HCT116 (cell line): ENCODE measurements around the gene EEF2. TPM values are rescaled to one million over a fixed set of nuclear protein-coding genes. Genes with fewer than 3 reads are reported as not detected.

Experiments used
- ATAC-seq: fragments of 200-7000 bp; cut with Tn5 transposase; 2 replicates; pipeline ENCODE4 v1.9.1; 2020; ENCODE audit warnings: mild to moderate bottlenecking, moderate library complexity
- BruUV-seq: library from RNA; stranded (reverse); fragments of 400-500 nt; replicated peaks from 2 replicates; lab custom pipeline; 2021; lab: Mats Ljungman, UMichigan
- CTCF ChIA-PET: fragments of 300-600 bp; sonication (Branson Sonifier 250); formaldehyde crosslinking; loops from one replicate; lab custom pipeline; 2021; ENCODE audit warnings: antibody characterized with exemption; lab: Charles Lee
- POLR2A ChIA-PET: fragments of 300-600, 350-600 bp; sonication (Branson Sonifier 250); formaldehyde crosslinking; loops from one replicate; lab custom pipeline; 2021; ENCODE audit warnings: antibody characterized with exemption; lab: Charles Lee
- RAD21 ChIA-PET, 2 experiments: fragments of 300-600 bp; sonication (Branson Sonifier 250); formaldehyde crosslinking; loops; one replicate each; lab custom pipeline; 2023; ENCODE audit warnings: low total read pairs in 2 of 2; ENCODE audit not compliant: uncharacterized antibody in 2 of 2, unreplicated experiment in 2 of 2, low non-redundant PET in 1 of 2; lab: Charles Lee
- DNase-seq: peaks from one replicate; pipeline ENCODE4 v3.0.0-alpha.2; 2010; ENCODE audit warnings: low read depth, low spot score
- H2AFZ ChIP-seq: fragments of 200-600 bp; shearing (Covaris generic), sonication (generic); 2 replicates; pipeline ENCODE4 v1.6.1; 2017; ENCODE audit warnings: low read depth, mixed run types, mixed read lengths, antibody characterized with exemption, low read length; ENCODE audit not compliant: poor library complexity, severe bottlenecking
- H3K27ac ChIP-seq: 2 replicates; pipeline ENCODE4 v1.5.1; 2012; ENCODE audit warnings: low read depth, low read length
- H3K27me3 ChIP-seq: fragments of 200-600 bp; sonication (generic); 2 replicates; pipeline ENCODE4 v1.6.1; 2016; ENCODE audit warnings: mixed run types, low read length, mixed read lengths; ENCODE audit not compliant: insufficient read depth
- H3K36me3 ChIP-seq, 2 experiments: fragments of 200-500 bp in 1 of 2; fragments of 200-600 bp in 1 of 2; sonication (Bioruptor generic) in 1 of 2; sonication (generic) in 1 of 2; 2 replicates each; pipeline versions ENCODE4 v1.5.1 to v1.6.1; 2014 to 2016; ENCODE audit warnings: low read length in 2 of 2, inconsistent platforms in 1 of 2, mixed read lengths in 1 of 2, mixed run types in 1 of 2; ENCODE audit not compliant: insufficient read depth in 2 of 2, control insufficient read depth in 1 of 2
- H3K4me1 ChIP-seq, 2 experiments: fragments of 200-600 bp in 1 of 2; sonication (generic) in 1 of 2; 2 replicates each; pipeline versions ENCODE4 v1.5.1 to v1.6.1; 2012 to 2017; ENCODE audit warnings: low read length in 2 of 2, inconsistent platforms in 1 of 2, mild to moderate bottlenecking in 1 of 2, mixed read lengths in 1 of 2, mixed run types in 1 of 2, moderate library complexity in 1 of 2; ENCODE audit not compliant: insufficient read depth in 2 of 2, control insufficient read depth in 1 of 2
- H3K4me2 ChIP-seq: fragments of 200-600 bp; sonication (generic); 2 replicates; pipeline ENCODE4 v1.6.1; 2017; ENCODE audit warnings: mixed run types, low read length, mixed read lengths
- H3K4me3 ChIP-seq, 2 experiments: fragments of 200-600 bp in 1 of 2; sonication (generic) in 1 of 2; replicated peaks in 1 of 2; 2 replicates each; pipeline ENCODE4 v1.5.1; 2011 to 2016; ENCODE audit warnings: low read length in 2 of 2, control low read depth in 1 of 2, low read depth in 1 of 2, mild to moderate bottlenecking in 1 of 2, mixed read lengths in 1 of 2, mixed run types in 1 of 2
- H3K79me2 ChIP-seq: fragments of 200-600 bp; sonication (generic); 2 replicates; pipeline ENCODE4 v1.6.1; 2017; ENCODE audit warnings: mild to moderate bottlenecking, mixed run types, low read length, moderate library complexity, mixed read lengths; ENCODE audit not compliant: insufficient read depth
- H3K9ac ChIP-seq: fragments of 200-600 bp; sonication (generic); 2 replicates; pipeline ENCODE4 v1.6.1; 2016; ENCODE audit warnings: low read length, mixed read lengths
- H3K9me2 ChIP-seq: fragments of 200-600 bp; sonication (generic), shearing (Covaris generic); 2 replicates; pipeline ENCODE4 v1.6.1; 2017; ENCODE audit warnings: mixed run types, mild to moderate bottlenecking, moderate library complexity; ENCODE audit not compliant: insufficient read depth
- H3K9me3 ChIP-seq, 2 experiments: fragments of 200-500 bp in 1 of 2; fragments of 200-600 bp in 1 of 2; sonication (Bioruptor generic) in 1 of 2; sonication (generic) in 1 of 2; 2 replicates each; pipeline ENCODE4 v1.6.1; 2014 to 2017; ENCODE audit warnings: low read length in 2 of 2, mixed read lengths in 2 of 2, inconsistent platforms in 1 of 2, low read depth in 1 of 2, mild to moderate bottlenecking in 1 of 2, mixed run types in 1 of 2, moderate library complexity in 1 of 2; ENCODE audit not compliant: control insufficient read depth in 1 of 2, insufficient read depth in 1 of 2
- H4K20me1 ChIP-seq: fragments of 200-600 bp; sonication (generic), shearing (Covaris generic); 2 replicates; pipeline ENCODE4 v1.6.1; 2017; ENCODE audit warnings: mixed run types, mild to moderate bottlenecking, moderate library complexity; ENCODE audit not compliant: insufficient read depth
- ATF3 ChIP-seq: IDR thresholded peaks from 2 replicates; pipeline ENCODE4 v1.6.1; 2012
- CBX3 ChIP-seq: IDR thresholded peaks from 2 replicates; pipeline ENCODE4 v1.6.1; 2012; ENCODE audit warnings: low read depth
- CEBPB ChIP-seq: IDR thresholded peaks from 2 replicates; pipeline ENCODE4 v1.6.1; 2012; ENCODE audit warnings: low read depth
- CTCF ChIP-seq, 3 experiments: fragments of 200-600 bp in 1 of 3; sonication (generic) in 1 of 3; IDR thresholded peaks in 2 of 3; conservative IDR thresholded peaks in 1 of 3; 2 replicates each; pipeline ENCODE4 v1.5.1; 2012 to 2017; ENCODE audit warnings: low read depth in 2 of 3, low read length in 2 of 3, antibody characterized with exemption in 1 of 3, borderline replicate concordance in 1 of 3, control low read depth in 1 of 3, mild to moderate bottlenecking in 1 of 3, mixed read lengths in 1 of 3, mixed run types in 1 of 3, moderate library complexity in 1 of 3; ENCODE audit not compliant: insufficient read depth in 1 of 3
- EGR1 ChIP-seq: IDR thresholded peaks from 2 replicates; pipeline ENCODE4 v1.6.1; 2012; ENCODE audit warnings: low read depth
- ELF1 ChIP-seq: IDR thresholded peaks from 2 replicates; pipeline ENCODE4 v1.6.1; 2012; ENCODE audit warnings: low read depth, borderline replicate concordance
- EZH2phosphoT487 ChIP-seq: fragments of 200-600 bp; IDR thresholded peaks from 2 replicates; pipeline ENCODE4 v1.6.1; 2018; ENCODE audit warnings: antibody characterized with exemption, borderline replicate concordance
- FOSL1 ChIP-seq: IDR thresholded peaks from 2 replicates; pipeline ENCODE4 v1.6.1; 2012; ENCODE audit warnings: low read depth
- JUND ChIP-seq: IDR thresholded peaks from 2 replicates; pipeline ENCODE4 v1.6.1; 2012
- MAX ChIP-seq: IDR thresholded peaks from 2 replicates; pipeline ENCODE4 v1.6.1; 2012
- POLR2A ChIP-seq: IDR thresholded peaks from 2 replicates; pipeline ENCODE4 v1.7.0; 2011; ENCODE audit warnings: borderline replicate concordance; ENCODE audit not compliant: insufficient read depth, insufficient read length; ENCODE audit errors: extremely low read depth
- SP1 ChIP-seq: IDR thresholded peaks from 2 replicates; pipeline ENCODE4 v1.6.1; 2012; ENCODE audit warnings: low read depth
- SRF ChIP-seq: IDR thresholded peaks from 2 replicates; pipeline ENCODE4 v1.6.1; 2012; ENCODE audit warnings: low read depth
- TCF7L2 ChIP-seq: IDR thresholded peaks from 2 replicates; pipeline ENCODE4 v1.7.0; 2011; ENCODE audit warnings: borderline replicate concordance, inconsistent platforms; ENCODE audit not compliant: insufficient read depth, insufficient read length; ENCODE audit errors: extremely low read depth
- YY1 ChIP-seq: IDR thresholded peaks from 2 replicates; pipeline ENCODE4 v1.6.1; 2011; ENCODE audit warnings: low read length, low read depth, moderate library complexity, mild to moderate bottlenecking; ENCODE audit not compliant: insufficient replicate concordance; ENCODE audit errors: extremely low read depth
- ZBTB33 ChIP-seq: IDR thresholded peaks from 2 replicates; pipeline ENCODE4 v1.6.1; 2011; ENCODE audit warnings: mild to moderate bottlenecking, low read length, moderate library complexity; ENCODE audit not compliant: insufficient replicate concordance; ENCODE audit errors: extremely low read depth
- ZFX ChIP-seq: fragments of 450-650 bp; IDR thresholded peaks from 2 replicates; pipeline ENCODE4 v1.6.1; 2017
- ZNF274 ChIP-seq: fragments of 200-500 bp; sonication (Bioruptor generic); IDR thresholded peaks from 2 replicates; pipeline ENCODE4 v1.6.1; 2014; ENCODE audit warnings: mild to moderate bottlenecking, low read depth, low read length, inconsistent platforms
- intact Hi-C: fragments of 100-400 bp; cut with micrococcal nuclease; formaldehyde crosslinking; loops from 2 replicates; pipeline ENCODE4 v1.10.0; 2022
- total RNA-seq: library from RNA; stranded (reverse); gene quantifications from one replicate; pipeline ENCODE4 v1.2.1, GENCODE V29; 2021; ENCODE audit not compliant: unreplicated experiment

The EEF2 gene
- total RNA-seq, 1 experiment from 2014 or later, result 3,796 TPM

GRCh38 chr19:4018775-4019504 is 33.7 kb upstream of the EEF2 start:
- no peak overlapping the region for H3K27ac ChIP-seq
- TF ChIP-seq ZNF274 (no peak), SRF (no peak), EGR1 (no peak), MAX (no peak), CEBPB (no peak), SP1 (no peak), ZFX (no peak), ZBTB33 (no peak), ELF1 (no peak), CBX3 (no peak), TCF7L2 (no peak), POLR2A (no peak), ATF3 (no peak), JUND (no peak), EZH2phosphoT487 (no peak), YY1 (no peak), FOSL1 (no peak), CTCF (IDR thresholded peaks at IDR 0.05 in 2 of 3, conservative IDR thresholded peaks at IDR 0.05 in 1 of 3; ENCODE audit: borderline replicate concordance in 1 of 3, insufficient read depth in 1 of 3, low read depth in 2 of 3, low read length in 2 of 3) (no peak)
- ChIA-PET RAD21 (no interaction called here), CTCF (no interaction called here), POLR2A (no interaction called here)
- peaks cover 0 to 5% of the 10 kb centered on the region in 2 experiments; a peak in 3 of 4 replicates for H3K36me3 ChIP-seq
- no peaks in the 10 kb centered on the region for H3K9me2 ChIP-seq
- H3K27me3 ChIP-seq, result no peaks in the 10 kb centered on the region
- no peaks in the 10 kb centered on the region for H3K9me3 ChIP-seq
- H3K79me2 ChIP-seq, result peaks cover 75% of the 10 kb centered on the region
- no peaks in the 10 kb centered on the region for H4K20me1 ChIP-seq
- H3K4me3 ChIP-seq, result no peak overlapping the region
- no peak overlapping the region for H3K9ac ChIP-seq
- H2AFZ ChIP-seq, result no peak overlapping the region
- no peak for DNase-seq
- no peak overlapping the region for H3K4me2 ChIP-seq
- intact Hi-C loops, result no loop called here
- no peaks in the 10 kb centered on the region for H3K4me1 ChIP-seq
- ATAC-seq, result no peak
- no TSS peak for BruUV-seq
